MCF 10A (cell line): ENCODE measurements around the gene DMRT3. TPM values are rescaled to one million over a fixed set of nuclear protein-coding genes. Genes with fewer than 3 reads are reported as not detected.
A peak's percentile ranks its signal among the peaks of the same experiment; 100 is the strongest.

Source experiments
- BruUV-seq: library from RNA; stranded (reverse); fragments of 400-500 nt; replicated peaks from 2 replicates; lab custom pipeline; 2021; lab: Mats Ljungman, UMichigan
- CTCF ChIA-PET: fragments of 300-600 bp; sonication (Branson Sonifier 250); formaldehyde crosslinking; extraction: SDS; loops from one replicate; lab custom pipeline; 2021; ENCODE audit warnings: antibody characterized with exemption, inconsistent platforms; lab: Yijun Ruan, JAX
- POLR2A ChIA-PET: fragments of 300-600, 350-650 bp; sonication (Branson Sonifier 250); formaldehyde crosslinking; extraction: SDS; loops from one replicate; lab custom pipeline; 2020; ENCODE audit warnings: antibody characterized with exemption, inconsistent platforms; lab: Yijun Ruan, JAX
- DNase-seq: peaks from one replicate; pipeline ENCODE4 v3.0.0-alpha.2; 2018; ENCODE audit not compliant: unreplicated experiment
- H3K27ac Mint-ChIP-seq: one replicate; pipeline ENCODE4 v1.8.0; 2022; ENCODE audit warnings: mild to moderate bottlenecking, low read depth, mixed read lengths; ENCODE audit not compliant: unreplicated experiment
- H3K27me3 Mint-ChIP-seq: one replicate; pipeline ENCODE4 v1.8.0; 2022; ENCODE audit warnings: mixed read lengths; ENCODE audit not compliant: insufficient read depth, unreplicated experiment
- H3K36me3 Mint-ChIP-seq: one replicate; pipeline ENCODE4 v1.8.0; 2022; ENCODE audit warnings: mild to moderate bottlenecking, moderate library complexity, mixed read lengths; ENCODE audit not compliant: insufficient read depth, unreplicated experiment
- H3K4me1 Mint-ChIP-seq: one replicate; pipeline ENCODE4 v1.8.0; 2022; ENCODE audit warnings: mixed read lengths; ENCODE audit not compliant: insufficient read depth, unreplicated experiment
- H3K4me3 Mint-ChIP-seq: one replicate; pipeline ENCODE4 v1.8.0; 2022; ENCODE audit warnings: mild to moderate bottlenecking, moderate library complexity, mixed read lengths; ENCODE audit not compliant: unreplicated experiment
- H3K9me3 Mint-ChIP-seq: one replicate; pipeline ENCODE4 v1.8.0; 2022; ENCODE audit warnings: mixed read lengths; ENCODE audit not compliant: unreplicated experiment
- CTCF ChIP-seq: fragments of 200-600 bp; IDR thresholded peaks from one replicate; pipeline ENCODE4 v1.8.0; 2022; ENCODE audit warnings: antibody characterized with exemption, mild to moderate bottlenecking; ENCODE audit not compliant: unreplicated experiment
- intact Hi-C: fragments of 100-400 bp; cut with micrococcal nuclease; formaldehyde crosslinking; loops from 2 replicates; pipeline ENCODE4 v1.14.1; 2022
- total RNA-seq: library from RNA; stranded (reverse); gene quantifications from 2 replicates; pipeline ENCODE4 v1.2.3, GENCODE V29; 2022

The DMRT3 gene
- total RNA-seq, 1 experiment from 2014 or later, result not detected

DNA sequence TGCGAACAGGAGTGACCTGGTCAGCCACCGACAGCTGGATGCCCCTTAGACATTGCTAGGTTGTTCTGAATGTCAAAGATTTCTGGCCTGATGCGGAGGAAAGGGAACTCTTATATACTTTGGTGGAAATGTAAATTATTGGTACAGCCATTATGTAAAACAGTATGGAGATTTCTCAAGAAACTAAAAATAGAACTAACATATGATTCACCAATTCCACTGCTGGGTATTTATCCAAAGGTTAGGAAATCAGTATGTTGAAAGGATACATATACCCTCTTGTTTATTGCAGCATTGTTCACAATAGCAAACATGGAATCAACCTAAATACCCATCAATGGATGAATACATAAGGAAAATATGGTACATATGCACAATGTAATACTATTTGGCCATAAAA, 31.8 kb downstream of the DMRT3 start:
- H3K4me1 Mint-ChIP-seq, result peaks cover 14% of the 10 kb centered on the region
- no peaks in the 10 kb centered on the region for H3K27me3 Mint-ChIP-seq
- no peak for TF ChIP-seq CTCF
- H3K27ac Mint-ChIP-seq, result no peak overlapping the region
- peak; percentile 53 for DNase-seq
- H3K4me3 Mint-ChIP-seq, result no peak overlapping the region
- no peaks in the 10 kb centered on the region for H3K9me3 Mint-ChIP-seq
- ChIA-PET POLR2A (no interaction called here), CTCF (interaction anchor here (0.5 to 5.1 kb wide), 21 partner anchors 8 to 667 kb away, joined by 3 to 106 read pairs (median 8); no protein-coding TSS in a partner anchor)
- intact Hi-C loops, result loop anchor here (2.0 to 5.0 kb wide), 8 partner anchors 196 to 661 kb away; no protein-coding TSS in a partner anchor
- no peaks in the 10 kb centered on the region for H3K36me3 Mint-ChIP-seq
- BruUV-seq, result no TSS peak

DNA sequence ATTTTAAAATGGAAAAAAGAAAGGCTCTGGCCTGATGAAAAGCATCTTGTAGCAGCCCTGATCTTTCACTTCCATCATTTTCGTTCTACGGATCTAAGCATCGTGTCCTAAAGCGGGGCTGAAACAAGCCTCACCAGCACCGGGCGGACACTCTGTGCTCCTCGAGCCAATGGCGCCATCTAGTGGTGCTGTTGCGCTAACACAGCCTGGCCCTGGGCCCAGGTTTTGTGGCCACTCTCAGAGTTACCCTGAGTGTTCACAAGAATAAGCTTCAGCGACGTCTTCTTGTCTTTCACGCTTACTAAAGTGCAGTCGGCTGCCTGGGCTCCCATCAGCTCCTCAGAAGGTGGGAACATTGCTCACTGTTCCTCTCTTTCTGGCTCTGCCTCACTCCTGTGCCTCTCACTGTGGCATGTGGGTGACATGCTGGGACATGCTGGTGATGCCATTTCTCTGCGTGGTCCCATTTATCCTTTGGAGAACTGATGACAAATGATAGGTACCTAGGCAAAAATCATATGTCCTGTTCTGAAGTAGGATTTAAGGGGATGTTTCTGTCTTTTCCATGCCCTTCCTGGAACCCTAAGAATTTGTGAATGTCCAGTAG, 32.7 kb downstream of the DMRT3 start:
- peaks cover 14% of the 10 kb centered on the region for H3K4me1 Mint-ChIP-seq
- TF ChIP-seq CTCF, result peak; percentile 97
- ChIA-PET POLR2A (interaction anchor here (0.5 to 0.8 kb wide), 4 partner anchors 75 to 419 kb away, joined by 3 read pairs; no protein-coding TSS in a partner anchor), CTCF (interaction anchor here (0.6 to 5.1 kb wide), 80 partner anchors 9 to 955 kb away, joined by 3 to 106 read pairs (median 4); no protein-coding TSS in a partner anchor)
- H3K27me3 Mint-ChIP-seq, result no peaks in the 10 kb centered on the region
- no peaks in the 10 kb centered on the region for H3K9me3 Mint-ChIP-seq
- H3K4me3 Mint-ChIP-seq, result no peak overlapping the region
- no TSS peak for BruUV-seq
- H3K36me3 Mint-ChIP-seq, result no peaks in the 10 kb centered on the region
- H3K27ac Mint-ChIP-seq, result peak overlapping the region; percentile 67
- intact Hi-C loops, result loop anchor here (2.0 to 5.0 kb wide), 8 partner anchors 197 to 662 kb away; no protein-coding TSS in a partner anchor
- peak; percentile 87 for DNase-seq

- Mint-ChIP-seq H3K36me3 (no peaks in the 10 kb centered on the region), H3K27ac (no peak overlapping the region), H3K4me3 (no peak overlapping the region), H3K4me1 (peaks cover 14% of the 10 kb centered on the region), H3K9me3 (no peaks in the 10 kb centered on the region), H3K27me3 (no peaks in the 10 kb centered on the region)
- POLR2A ChIA-PET, result no interaction called here
- no peak for DNase-seq
- BruUV-seq, result no TSS peak
- no peak for TF ChIP-seq CTCF
- intact Hi-C loops, result no loop called here
- CTCF ChIA-PET, result interaction anchor here (0.7 to 1.1 kb wide), 3 partner anchors 118 to 169 kb away, joined by 3 to 4 read pairs (median 3); no protein-coding TSS in a partner anchor
These were observed 36.6 kb downstream of the DMRT3 start for GRCh38 chr9:1013021-1013420.

DNA sequence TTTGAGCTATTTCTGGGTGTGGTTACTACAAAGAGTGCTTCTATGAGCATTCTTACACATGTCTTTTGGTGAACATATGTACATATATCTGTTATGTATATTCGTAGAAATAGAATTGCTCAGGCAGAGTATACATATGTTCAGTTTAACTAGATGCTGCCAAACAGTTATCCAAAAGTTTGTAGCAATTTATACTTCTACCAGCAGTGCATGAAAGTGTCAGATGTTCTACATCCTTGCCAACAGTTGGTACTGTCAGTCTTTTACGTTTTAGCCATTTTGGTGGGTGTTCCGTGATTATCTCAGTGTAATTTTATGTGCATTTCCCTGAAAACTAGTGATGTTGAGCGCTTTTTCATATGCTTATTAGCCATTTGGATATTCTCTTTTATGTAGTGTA, 37.8 kb downstream of the DMRT3 start:
- ChIA-PET POLR2A (no interaction called here), CTCF (interaction anchor here (0.7 kb wide), 2 partner anchors 222 to 316 kb away, joined by 3 read pairs; no protein-coding TSS in a partner anchor)
- no peak for TF ChIP-seq CTCF

More for the DNA sequence above, 37.8 kb downstream of the DMRT3 start:
- Mint-ChIP-seq H3K9me3 (no peaks in the 10 kb centered on the region), H3K4me1 (peaks cover 6% of the 10 kb centered on the region), H3K36me3 (no peaks in the 10 kb centered on the region), H3K27me3 (no peaks in the 10 kb centered on the region), H3K27ac (no peak overlapping the region), H3K4me3 (no peak overlapping the region)
- BruUV-seq, result no TSS peak
- no peak for DNase-seq
- intact Hi-C loops, result no loop called here
